IgD-negative memory B cell (primary cell): ENCODE results near the gene EPN3. TPM values are rescaled to one million over a fixed set of nuclear protein-coding genes. Genes with fewer than 3 reads are reported as not detected.

ENCODE experiments used
- H3K27ac Mint-ChIP-seq, 3 donors: one replicate each; pipeline ENCODE4 v1.8.0; 2020 to 2022; ENCODE audit warnings: mild to moderate bottlenecking in 3 of 3, mixed read lengths in 3 of 3, moderate library complexity in 1 of 3
- H3K27me3 Mint-ChIP-seq: one replicate; pipeline ENCODE4 v1.8.0; 2021; ENCODE audit warnings: mixed read lengths
- H3K36me3 Mint-ChIP-seq: one replicate; pipeline ENCODE4 v1.8.0; 2020; ENCODE audit warnings: mild to moderate bottlenecking, mixed read lengths
- H3K4me1 Mint-ChIP-seq, 3 donors: one replicate each; pipeline ENCODE4 v1.8.0; 2020 to 2022; ENCODE audit warnings: mixed read lengths in 3 of 3, mild to moderate bottlenecking in 1 of 3
- H3K4me3 Mint-ChIP-seq, 4 donors: one replicate each; pipeline ENCODE4 v1.8.0; 2020 to 2022; ENCODE audit warnings: mild to moderate bottlenecking in 4 of 4, mixed read lengths in 4 of 4, moderate library complexity in 3 of 4
- H3K9me3 Mint-ChIP-seq, 3 donors: one replicate each; pipeline ENCODE4 v1.8.0; 2020 to 2021; ENCODE audit warnings: mixed read lengths in 3 of 3, mild to moderate bottlenecking in 1 of 3
- polyA plus RNA-seq: library from polyadenylated mRNA; unstranded; fragments of 300-500 nt; fragmentation: Illumina TruSeq; gene quantifications from one replicate; pipeline ENCODE4 v1.2.3, GENCODE V29; 2021

Gene EPN3
- polyA plus RNA-seq, 1 donor from 2014 or later, result not detected

GRCh38 chr17:50519141-50519834 is 13.2 kb upstream of the EPN3 start:
- H3K27me3 Mint-ChIP-seq, result no peaks in the 10 kb centered on the region
- H3K36me3 Mint-ChIP-seq, result no peaks in the 10 kb centered on the region
- no peak overlapping the region for H3K27ac Mint-ChIP-seq
- peaks cover 0 to 2% (median 0%) of the 10 kb centered on the region in 3 donors for H3K4me1 Mint-ChIP-seq
- H3K4me3 Mint-ChIP-seq, result no peak overlapping the region
- no peaks in the 10 kb centered on the region for H3K9me3 Mint-ChIP-seq

GRCh38 chr17:50520483-50520882 is 12.1 kb upstream of the EPN3 start:
- Mint-ChIP-seq H3K27ac (no peak overlapping the region), H3K27me3 (no peaks in the 10 kb centered on the region), H3K36me3 (no peaks in the 10 kb centered on the region), H3K9me3 (no peaks in the 10 kb centered on the region), H3K4me3 (no peak overlapping the region), H3K4me1 (peaks cover 0 to 2% (median 0%) of the 10 kb centered on the region in 3 donors)

- H3K27me3 Mint-ChIP-seq, result no peaks in the 10 kb centered on the region
- peaks cover 0 to 2% (median 0%) of the 10 kb centered on the region in 3 donors for H3K4me1 Mint-ChIP-seq
- H3K27ac Mint-ChIP-seq, result no peak overlapping the region
- no peaks in the 10 kb centered on the region for H3K36me3 Mint-ChIP-seq
- H3K9me3 Mint-ChIP-seq, result no peaks in the 10 kb centered on the region
- H3K4me3 Mint-ChIP-seq, result no peak overlapping the region
Measured at GRCh38 chr17:50521514-50521913, 11.0 kb upstream of the EPN3 start.

- Mint-ChIP-seq H3K9me3 (no peaks in the 10 kb centered on the region), H3K4me1 (no peaks in the 10 kb centered on the region), H3K4me3 (peak overlapping the region in 1 of 4 donors; percentile 17), H3K36me3 (no peaks in the 10 kb centered on the region), H3K27ac (no peak overlapping the region), H3K27me3 (no peaks in the 10 kb centered on the region)
Measured at GRCh38 chr17:50522766-50523165, 9.8 kb upstream of the EPN3 start.

GRCh38 chr17:50523208-50523607 is 9.3 kb upstream of the EPN3 start:
- no peaks in the 10 kb centered on the region for H3K4me1 Mint-ChIP-seq
- no peaks in the 10 kb centered on the region for H3K27me3 Mint-ChIP-seq
- no peak overlapping the region for H3K27ac Mint-ChIP-seq
- no peaks in the 10 kb centered on the region for H3K36me3 Mint-ChIP-seq
- peak overlapping the region in 1 of 4 donors; percentile 17 for H3K4me3 Mint-ChIP-seq
- no peaks in the 10 kb centered on the region for H3K9me3 Mint-ChIP-seq

- H3K4me1 Mint-ChIP-seq, result no peaks in the 10 kb centered on the region
- H3K36me3 Mint-ChIP-seq, result no peaks in the 10 kb centered on the region
- peak overlapping the region in 1 of 3 donors; percentile 16 for H3K27ac Mint-ChIP-seq
- peaks cover 6% of the 10 kb centered on the region for H3K27me3 Mint-ChIP-seq
- H3K9me3 Mint-ChIP-seq, result no peaks in the 10 kb centered on the region
- no peak overlapping the region for H3K4me3 Mint-ChIP-seq
Measured at GRCh38 chr17:50524838-50525237, 7.7 kb upstream of the EPN3 start.

- Mint-ChIP-seq H3K27me3 (peaks cover 28% of the 10 kb centered on the region), H3K36me3 (no peaks in the 10 kb centered on the region), H3K27ac (no peak overlapping the region), H3K4me3 (no peak overlapping the region), H3K9me3 (no peaks in the 10 kb centered on the region), H3K4me1 (no peaks in the 10 kb centered on the region)
Measured at GRCh38 chr17:50527155-50527762, 5.3 kb upstream of the EPN3 start.

GRCh38 chr17:50527949-50528474 is 4.5 kb upstream of the EPN3 start:
- H3K4me3 Mint-ChIP-seq, result no peak overlapping the region
- peak overlapping the region in 1 of 3 donors; percentile 46 for H3K27ac Mint-ChIP-seq
- no peaks in the 10 kb centered on the region for H3K9me3 Mint-ChIP-seq
- H3K4me1 Mint-ChIP-seq, result no peaks in the 10 kb centered on the region
- peaks cover 35% of the 10 kb centered on the region for H3K27me3 Mint-ChIP-seq
- no peaks in the 10 kb centered on the region for H3K36me3 Mint-ChIP-seq

- peaks cover 0 to 4% (median 3%) of the 10 kb centered on the region in 3 donors for H3K4me1 Mint-ChIP-seq
- no peak overlapping the region for H3K4me3 Mint-ChIP-seq
- H3K27me3 Mint-ChIP-seq, result peaks cover 52% of the 10 kb centered on the region
- H3K27ac Mint-ChIP-seq, result no peak overlapping the region
- H3K9me3 Mint-ChIP-seq, result no peaks in the 10 kb centered on the region
- no peaks in the 10 kb centered on the region for H3K36me3 Mint-ChIP-seq
Measured at GRCh38 chr17:50529849-50530248, 2.7 kb upstream of the EPN3 start.

- H3K4me3 Mint-ChIP-seq, result no peak overlapping the region
- no peaks in the 10 kb centered on the region for H3K9me3 Mint-ChIP-seq
- peaks cover 0 to 4% (median 3%) of the 10 kb centered on the region in 3 donors for H3K4me1 Mint-ChIP-seq
- H3K27me3 Mint-ChIP-seq, result peaks cover 64% of the 10 kb centered on the region
- H3K27ac Mint-ChIP-seq, result no peak overlapping the region
- H3K36me3 Mint-ChIP-seq, result no peaks in the 10 kb centered on the region
Measured at GRCh38 chr17:50531428-50532025, 1.0 kb upstream of the EPN3 start.

- Mint-ChIP-seq H3K27ac (no peak overlapping the region), H3K4me3 (no peak overlapping the region), H3K9me3 (no peaks in the 10 kb centered on the region), H3K27me3 (peaks cover 67% of the 10 kb centered on the region), H3K4me1 (peaks cover 0 to 4% (median 3%) of the 10 kb centered on the region in 3 donors), H3K36me3 (no peaks in the 10 kb centered on the region)
Measured at GRCh38 chr17:50533185-50533584, 650 bp downstream of the EPN3 start.

- peaks cover 0 to 4% (median 3%) of the 10 kb centered on the region in 3 donors for H3K4me1 Mint-ChIP-seq
- no peak overlapping the region for H3K27ac Mint-ChIP-seq
- H3K4me3 Mint-ChIP-seq, result peak overlapping the region in 1 of 4 donors; percentile 28
- H3K27me3 Mint-ChIP-seq, result peaks cover 67% of the 10 kb centered on the region
- no peaks in the 10 kb centered on the region for H3K9me3 Mint-ChIP-seq
- no peaks in the 10 kb centered on the region for H3K36me3 Mint-ChIP-seq
Measured at GRCh38 chr17:50533720-50534148, 1.2 kb downstream of the EPN3 start.

GRCh38 chr17:50534222-50534978 is 1.9 kb downstream of the EPN3 start:
- Mint-ChIP-seq H3K27me3 (peaks cover 65% of the 10 kb centered on the region), H3K36me3 (no peaks in the 10 kb centered on the region), H3K9me3 (no peaks in the 10 kb centered on the region), H3K27ac (peak overlapping the region in 1 of 3 donors; percentile 43), H3K4me1 (peaks cover 0 to 4% (median 3%) of the 10 kb centered on the region in 3 donors), H3K4me3 (peak overlapping the region in 1 of 4 donors; percentile 52)

GRCh38 chr17:50534979-50535326 is 2.4 kb downstream of the EPN3 start:
- H3K36me3 Mint-ChIP-seq, result no peaks in the 10 kb centered on the region
- H3K9me3 Mint-ChIP-seq, result no peaks in the 10 kb centered on the region
- peak overlapping the region in 1 of 3 donors; percentile 43 for H3K27ac Mint-ChIP-seq
- H3K4me1 Mint-ChIP-seq, result peaks cover 0 to 4% (median 3%) of the 10 kb centered on the region in 3 donors
- H3K4me3 Mint-ChIP-seq, result peak overlapping the region in 1 of 4 donors; percentile 52
- H3K27me3 Mint-ChIP-seq, result peaks cover 59% of the 10 kb centered on the region

GRCh38 chr17:50535407-50535806 is 2.9 kb downstream of the EPN3 start:
- peaks cover 57% of the 10 kb centered on the region for H3K27me3 Mint-ChIP-seq
- no peaks in the 10 kb centered on the region for H3K9me3 Mint-ChIP-seq
- peaks cover 0 to 4% (median 3%) of the 10 kb centered on the region in 3 donors for H3K4me1 Mint-ChIP-seq
- no peaks in the 10 kb centered on the region for H3K36me3 Mint-ChIP-seq
- H3K4me3 Mint-ChIP-seq, result no peak overlapping the region
- no peak overlapping the region for H3K27ac Mint-ChIP-seq
